K562 (cell line): ENCODE data around the gene SYVN1. TPM values are rescaled to one million over a fixed set of nuclear protein-coding genes. Genes with fewer than 3 reads are reported as not detected.

Experiments
- ERF ChIP-seq: fragments of 450-650 bp; formaldehyde crosslinking; IDR thresholded peaks from 2 replicates; pipeline ENCODE4 v1.4.0; 2020; ENCODE audit warnings: mild to moderate bottlenecking, mixed read lengths
- GATA2 ChIP-seq: sonication (generic); formaldehyde crosslinking; IDR thresholded peaks from 2 replicates; pipeline ENCODE4 v1.4.0; 2020; ENCODE audit warnings: mild to moderate bottlenecking, missing genetic modification reagents
- HDAC6 ChIP-seq: IDR thresholded peaks from 2 replicates; pipeline ENCODE4 v1.6.1; 2012; ENCODE audit warnings: low read depth, mild to moderate bottlenecking, control low read depth, inconsistent platforms, low read length, moderate library complexity
- HNRNPK ChIP-seq: fragments of 200-400 bp; formaldehyde crosslinking; IDR thresholded peaks from one replicate; pipeline ENCODE4 v1.6.1; 2018; ENCODE audit warnings: mild to moderate bottlenecking, low read depth, low read length; ENCODE audit not compliant: poor library complexity, severe bottlenecking
- KDM2B ChIP-seq: fragments of 250-450 bp; sonication (Bioruptor Pico); IDR thresholded peaks from 2 replicates; pipeline ENCODE4 v1.8.0; 2021; ENCODE audit warnings: mild to moderate bottlenecking, moderate library complexity
- RAD21 ChIP-seq, 2 experiments: fragments of 250-450 bp in 1 of 2; fragments of 450-650 bp in 1 of 2; sonication (Bioruptor Pico) in 1 of 2; formaldehyde crosslinking in 1 of 2; IDR thresholded peaks in 1 of 2; conservative IDR thresholded peaks in 1 of 2; 2 replicates each; pipeline versions ENCODE4 v1.4.0 to v1.8.0; 2020 to 2022; ENCODE audit warnings: mild to moderate bottlenecking in 2 of 2, moderate library complexity in 1 of 2
- SMAD2 ChIP-seq: fragments of 150-350 bp; IDR thresholded peaks from 2 replicates; pipeline ENCODE4 v1.6.1; 2014; ENCODE audit warnings: low read depth, mild to moderate bottlenecking, low read length
- SMARCA4 ChIP-seq: fragments of 450-650 bp; IDR thresholded peaks from 2 replicates; pipeline ENCODE4 v1.6.1; 2016
- YY1 ChIP-seq, 3 experiments: IDR thresholded peaks; 2 replicates each; pipeline ENCODE4 v1.6.1; 2011; ENCODE audit warnings: low read length in 2 of 3, mild to moderate bottlenecking in 2 of 3, moderate library complexity in 2 of 3, borderline replicate concordance in 1 of 3, control low read depth in 1 of 3, low read depth in 1 of 3; ENCODE audit not compliant: insufficient read depth in 3 of 3, insufficient replicate concordance in 2 of 3, control insufficient read depth in 1 of 3, insufficient read length in 1 of 3; ENCODE audit errors: extremely low read depth in 1 of 3
- ZNF174 ChIP-seq: fragments of 250-450 bp; sonication (Bioruptor Pico); IDR thresholded peaks from 2 replicates; pipeline ENCODE4 v1.4.0; 2020; ENCODE audit warnings: mild to moderate bottlenecking
- ZNF436 ChIP-seq: fragments of 250-450, 450-650 bp; sonication (Bioruptor Pico); formaldehyde crosslinking; IDR thresholded peaks from 2 replicates; pipeline ENCODE4 v1.7.0; 2020; ENCODE audit warnings: mild to moderate bottlenecking
- polyA plus RNA-seq, 8 experiments: library from polyadenylated mRNA; depleted of rRNA in 4 of 8; stranded (reverse) in 5 of 8; unstranded in 3 of 8; fragments of >200 nt; fragmentation: Nextera tagmentation in 2 of 8; fragmentation: Illumina TruSeq in 1 of 8; extraction: Ambion mirVana in 2 of 8; extraction: Trizol in 1 of 8; gene quantifications; 2 replicates each; pipeline versions ENCODE4 v1.2.1 to v1.2.3, GENCODE V29; 2011 to 2014; ENCODE audit warnings: inconsistent platforms in 1 of 8, missing spikeins in 1 of 8
- total RNA-seq, 7 experiments: library from RNA; depleted of rRNA in 6 of 7; stranded (reverse); fragments of >200 nt in 6 of 7; fragmentation: Illumina TruSeq in 2 of 7; extraction: Trizol in 2 of 7; gene quantifications; 2 replicates each; pipeline versions ENCODE4 v1.2.1 to v1.2.3, GENCODE V29; 2011 to 2021; ENCODE audit warnings: low replicate concordance in 1 of 7
- TF ChIP-seq, protein P1 (sequence below), 2 experiments: fragments of 450-650 bp; formaldehyde crosslinking in 1 of 2; IDR thresholded peaks; 2 replicates each; pipeline versions ENCODE4 v1.4.0 to v1.6.1; 2014 to 2020; ENCODE audit warnings: mild to moderate bottlenecking in 2 of 2, borderline replicate concordance in 1 of 2, low read depth in 1 of 2
- TF ChIP-seq, protein P2 (sequence below), 2 experiments: IDR thresholded peaks; 2 replicates each; pipeline ENCODE4 v1.6.1; 2011; ENCODE audit warnings: borderline replicate concordance in 1 of 2, control low read depth in 1 of 2, low read depth in 1 of 2, low read length in 1 of 2, mild to moderate bottlenecking in 1 of 2, mixed read lengths in 1 of 2, moderate library complexity in 1 of 2; ENCODE audit not compliant: insufficient read depth in 1 of 2, insufficient read length in 1 of 2, poor library complexity in 1 of 2, severe bottlenecking in 1 of 2; ENCODE audit errors: extremely low read depth in 1 of 2
- TF ChIP-seq, protein P3 (sequence below): fragments of 450-650 bp; IDR thresholded peaks from 2 replicates; pipeline ENCODE4 v1.6.1; 2017; ENCODE audit warnings: antibody characterized with exemption

The SYVN1 gene
- total and polyA plus RNA-seq, 9 of the 15 experiments (the other 6 are each of a cell fraction or from before 2014, with no cell fraction given) = 0.41 to 47.4 (median 9.9) TPM

DNA sequence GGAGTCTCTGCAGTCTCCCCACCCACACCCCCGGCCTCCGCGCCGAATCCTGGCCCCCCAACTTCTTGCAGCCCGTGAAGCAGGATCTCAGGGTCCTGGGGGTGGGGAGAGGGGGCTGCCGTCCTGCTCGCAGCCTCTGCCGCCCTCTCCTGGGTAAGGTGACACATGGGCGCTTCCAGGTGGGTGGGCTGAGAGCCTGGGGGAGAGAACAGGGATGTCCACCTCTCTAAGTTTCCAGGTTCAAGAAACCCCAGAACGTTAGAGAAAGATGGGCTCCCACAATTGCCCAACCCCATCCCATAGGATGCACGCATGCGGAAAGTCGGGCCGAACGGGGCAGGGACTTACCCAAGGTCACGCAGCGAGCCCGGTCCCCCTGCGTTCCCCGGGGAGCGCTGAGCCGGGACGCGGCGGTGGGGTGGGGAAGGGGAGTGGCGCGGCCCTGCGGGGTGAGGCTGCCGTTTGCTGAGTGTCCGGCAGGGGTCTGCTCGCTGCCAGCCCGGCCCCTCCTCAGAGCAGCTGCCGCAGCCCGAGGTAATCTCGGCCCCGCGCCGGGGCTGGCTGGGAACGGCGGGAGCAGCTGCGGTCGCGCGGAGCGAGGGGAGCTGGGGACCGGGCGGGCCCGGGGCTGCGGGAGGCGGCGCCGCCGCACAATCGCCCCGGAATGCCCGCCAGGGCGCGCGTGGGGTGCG lies 46.7 kb upstream of the SYVN1 start (continued):
- no peak for TF ChIP-seq YY1 (IDR thresholded peaks at IDR 0.05; ENCODE audit: borderline replicate concordance in 1 of 3, control insufficient read depth in 1 of 3, extremely low read depth in 1 of 3, insufficient read depth in 3 of 3, insufficient read length in 1 of 3, insufficient replicate concordance in 2 of 3, low read depth in 1 of 3, low read length in 2 of 3)
- no peak for TF ChIP-seq HDAC6
- TF ChIP-seq SMAD2 = no peak
- TF ChIP-seq, protein P1, sequence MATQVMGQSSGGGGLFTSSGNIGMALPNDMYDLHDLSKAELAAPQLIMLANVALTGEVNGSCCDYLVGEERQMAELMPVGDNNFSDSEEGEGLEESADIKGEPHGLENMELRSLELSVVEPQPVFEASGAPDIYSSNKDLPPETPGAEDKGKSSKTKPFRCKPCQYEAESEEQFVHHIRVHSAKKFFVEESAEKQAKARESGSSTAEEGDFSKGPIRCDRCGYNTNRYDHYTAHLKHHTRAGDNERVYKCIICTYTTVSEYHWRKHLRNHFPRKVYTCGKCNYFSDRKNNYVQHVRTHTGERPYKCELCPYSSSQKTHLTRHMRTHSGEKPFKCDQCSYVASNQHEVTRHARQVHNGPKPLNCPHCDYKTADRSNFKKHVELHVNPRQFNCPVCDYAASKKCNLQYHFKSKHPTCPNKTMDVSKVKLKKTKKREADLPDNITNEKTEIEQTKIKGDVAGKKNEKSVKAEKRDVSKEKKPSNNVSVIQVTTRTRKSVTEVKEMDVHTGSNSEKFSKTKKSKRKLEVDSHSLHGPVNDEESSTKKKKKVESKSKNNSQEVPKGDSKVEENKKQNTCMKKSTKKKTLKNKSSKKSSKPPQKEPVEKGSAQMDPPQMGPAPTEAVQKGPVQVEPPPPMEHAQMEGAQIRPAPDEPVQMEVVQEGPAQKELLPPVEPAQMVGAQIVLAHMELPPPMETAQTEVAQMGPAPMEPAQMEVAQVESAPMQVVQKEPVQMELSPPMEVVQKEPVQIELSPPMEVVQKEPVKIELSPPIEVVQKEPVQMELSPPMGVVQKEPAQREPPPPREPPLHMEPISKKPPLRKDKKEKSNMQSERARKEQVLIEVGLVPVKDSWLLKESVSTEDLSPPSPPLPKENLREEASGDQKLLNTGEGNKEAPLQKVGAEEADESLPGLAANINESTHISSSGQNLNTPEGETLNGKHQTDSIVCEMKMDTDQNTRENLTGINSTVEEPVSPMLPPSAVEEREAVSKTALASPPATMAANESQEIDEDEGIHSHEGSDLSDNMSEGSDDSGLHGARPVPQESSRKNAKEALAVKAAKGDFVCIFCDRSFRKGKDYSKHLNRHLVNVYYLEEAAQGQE (IDR thresholded peaks at IDR 0.05; ENCODE audit: borderline replicate concordance) = peak; percentile 45; the same call in 1 of the 2 replicates
- TF ChIP-seq, protein P1 (CRISPR knock-in tag; IDR thresholded peaks at IDR 0.05; ENCODE audit: low read depth) = 0 out of 2 replicates have a peak, but pooled peaks have one; percentile 18
- no peak for TF ChIP-seq HNRNPK
- TF ChIP-seq ZNF174 (CRISPR knock-in tag) = no peak
- 0 out of 2 replicates have a peak, but pooled peaks have one; percentile 24 for TF ChIP-seq SMARCA4
- TF ChIP-seq, protein P2, sequence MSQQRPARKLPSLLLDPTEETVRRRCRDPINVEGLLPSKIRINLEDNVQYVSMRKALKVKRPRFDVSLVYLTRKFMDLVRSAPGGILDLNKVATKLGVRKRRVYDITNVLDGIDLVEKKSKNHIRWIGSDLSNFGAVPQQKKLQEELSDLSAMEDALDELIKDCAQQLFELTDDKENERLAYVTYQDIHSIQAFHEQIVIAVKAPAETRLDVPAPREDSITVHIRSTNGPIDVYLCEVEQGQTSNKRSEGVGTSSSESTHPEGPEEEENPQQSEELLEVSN (IDR thresholded peaks at IDR 0.05; ENCODE audit: borderline replicate concordance in 1 of 2, extremely low read depth in 1 of 2, insufficient read depth in 1 of 2, insufficient read length in 1 of 2, low read depth in 1 of 2, low read length in 1 of 2, poor library complexity in 1 of 2, severe bottlenecking in 1 of 2) = peak; percentile 21 to 63
- no peak for TF ChIP-seq ZNF436 (CRISPR knock-in tag)
- TF ChIP-seq GATA2 (CRISPR knock-in tag) = no peak
- TF ChIP-seq KDM2B = no peak; the same call in 1 of the 2 replicates
- TF ChIP-seq, protein P3, sequence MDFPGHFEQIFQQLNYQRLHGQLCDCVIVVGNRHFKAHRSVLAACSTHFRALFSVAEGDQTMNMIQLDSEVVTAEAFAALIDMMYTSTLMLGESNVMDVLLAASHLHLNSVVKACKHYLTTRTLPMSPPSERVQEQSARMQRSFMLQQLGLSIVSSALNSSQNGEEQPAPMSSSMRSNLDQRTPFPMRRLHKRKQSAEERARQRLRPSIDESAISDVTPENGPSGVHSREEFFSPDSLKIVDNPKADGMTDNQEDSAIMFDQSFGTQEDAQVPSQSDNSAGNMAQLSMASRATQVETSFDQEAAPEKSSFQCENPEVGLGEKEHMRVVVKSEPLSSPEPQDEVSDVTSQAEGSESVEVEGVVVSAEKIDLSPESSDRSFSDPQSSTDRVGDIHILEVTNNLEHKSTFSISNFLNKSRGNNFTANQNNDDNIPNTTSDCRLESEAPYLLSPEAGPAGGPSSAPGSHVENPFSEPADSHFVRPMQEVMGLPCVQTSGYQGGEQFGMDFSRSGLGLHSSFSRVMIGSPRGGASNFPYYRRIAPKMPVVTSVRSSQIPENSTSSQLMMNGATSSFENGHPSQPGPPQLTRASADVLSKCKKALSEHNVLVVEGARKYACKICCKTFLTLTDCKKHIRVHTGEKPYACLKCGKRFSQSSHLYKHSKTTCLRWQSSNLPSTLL = no peak
- peak; percentile 66; the same call in 1 of the 2 replicates for TF ChIP-seq ERF (CRISPR knock-in tag)
- peak; percentile 64 to 73 for TF ChIP-seq RAD21 (CRISPR knock-in tag; conservative IDR thresholded peaks at IDR 0.05 in 1 of 2, IDR thresholded peaks at IDR 0.05 in 1 of 2)
